Erythroblast (primary cell): Measurements from ENCODE around the gene SLC15A3.
A peak's percentile ranks its signal among the peaks of the same experiment; 100 is the strongest.

ENCODE experiments used
- DNase-seq, 2 experiments: peaks; one replicate each; lab custom pipeline; 2025; lab: John Stamatoyannopoulos, UW
- GATA1 ChIP-seq: IDR thresholded peaks from 2 replicates; pipeline ENCODE4 v1.6.1; 2011; ENCODE audit warnings: low read depth, mild to moderate bottlenecking, control low read depth, low read length, moderate library complexity
- POLR2A ChIP-seq: IDR thresholded peaks from 2 replicates; pipeline ENCODE4 v1.6.1; 2011; ENCODE audit warnings: mild to moderate bottlenecking, low read length

SLC15A3 gene

GRCh38 chr11:60970369-60970774, 18.4 kb upstream of the SLC15A3 start:
- DNase-seq: peak; percentile 42 to 63
- TF ChIP-seq GATA1 (no peak), POLR2A (no peak)

GRCh38 chr11:60968223-60968622, 16.2 kb upstream of the SLC15A3 start:
- TF ChIP-seq GATA1: no peak
- TF ChIP-seq POLR2A: no peak
- DNase-seq: no peak

GRCh38 chr11:60966890-60967289, 14.9 kb upstream of the SLC15A3 start:
- TF ChIP-seq POLR2A (no peak), GATA1 (no peak)
- DNase-seq: no peak

GRCh38 chr11:60964801-60965200, 12.8 kb upstream of the SLC15A3 start:
- no peak for DNase-seq
- TF ChIP-seq POLR2A (no peak), GATA1 (no peak)

GRCh38 chr11:60960405-60960804, 8.4 kb upstream of the SLC15A3 start:
- no peak for TF ChIP-seq POLR2A
- no peak for TF ChIP-seq GATA1
- no peak for DNase-seq

- TF ChIP-seq GATA1 (no peak), POLR2A (no peak)
- no peak for DNase-seq
These were observed 7.5 kb upstream of the SLC15A3 start for GRCh38 chr11:60959431-60959830.

- TF ChIP-seq POLR2A (no peak), GATA1 (no peak)
- DNase-seq: no peak
These were observed 5.2 kb upstream of the SLC15A3 start for GRCh38 chr11:60957188-60957587.

- DNase-seq: no peak
- no peak for TF ChIP-seq GATA1
- no peak for TF ChIP-seq POLR2A
These were observed 3.6 kb upstream of the SLC15A3 start for GRCh38 chr11:60955571-60955970.

- no peak for DNase-seq
- no peak for TF ChIP-seq POLR2A
- no peak for TF ChIP-seq GATA1
These were observed 2.4 kb upstream of the SLC15A3 start for GRCh38 chr11:60954421-60954820.

GRCh38 chr11:60953781-60954180, 1.8 kb upstream of the SLC15A3 start:
- peak in 1 of 2 experiments; percentile 21 for DNase-seq
- TF ChIP-seq POLR2A (no peak), GATA1 (no peak)

GRCh38 chr11:60952742-60953170, 780 bp upstream of the SLC15A3 start:
- DNase-seq: no peak
- no peak for TF ChIP-seq GATA1
- TF ChIP-seq POLR2A: no peak

- DNase-seq: no peak
- no peak for TF ChIP-seq GATA1
- TF ChIP-seq POLR2A: no peak
These were observed 421 bp downstream of the SLC15A3 start for GRCh38 chr11:60951606-60951903.

- TF ChIP-seq GATA1 (no peak), POLR2A (no peak)
- no peak for DNase-seq
These were observed 907 bp downstream of the SLC15A3 start for GRCh38 chr11:60950933-60951605.

- TF ChIP-seq POLR2A: no peak
- no peak for TF ChIP-seq GATA1
- DNase-seq: no peak
These were observed 2.0 kb downstream of the SLC15A3 start for GRCh38 chr11:60950024-60950423.

- no peak for TF ChIP-seq GATA1
- no peak for TF ChIP-seq POLR2A
- DNase-seq: no peak
These were observed 3.7 kb downstream of the SLC15A3 start for GRCh38 chr11:60948250-60948649.

GRCh38 chr11:60947700-60948099, 4.3 kb downstream of the SLC15A3 start:
- no peak for DNase-seq
- TF ChIP-seq GATA1 (no peak), POLR2A (no peak)

GRCh38 chr11:60946601-60947264, 5.2 kb downstream of the SLC15A3 start:
- DNase-seq: no peak
- no peak for TF ChIP-seq GATA1
- no peak for TF ChIP-seq POLR2A
